Mammary epithelial cell (primary cell): Measurements from ENCODE around the gene SRRT.

ENCODE experiments used
- CTCF ChIP-seq, 2 donors: IDR thresholded peaks in 1 of 2; conservative IDR thresholded peaks in 1 of 2; 2 replicates each; pipeline ENCODE4 v1.5.1; 2011 to 2012; ENCODE audit warnings: inconsistent platforms in 2 of 2, low read length in 2 of 2, mild to moderate bottlenecking in 2 of 2, control low read depth in 1 of 2, low read depth in 1 of 2; ENCODE audit not compliant: insufficient read depth in 1 of 2; ENCODE audit errors: extremely low read depth in 1 of 2
- EZH2 ChIP-seq: IDR thresholded peaks from 2 replicates; pipeline ENCODE4 v1.6.1; 2012; ENCODE audit warnings: low read length, inconsistent platforms, borderline replicate concordance

GRCh38 chr7:100867776-100868485, 7.0 kb upstream of the SRRT start:
- TF ChIP-seq EZH2 (no peak), CTCF (conservative IDR thresholded peaks at IDR 0.05 in 1 of 2, IDR thresholded peaks at IDR 0.05 in 1 of 2; ENCODE audit: extremely low read depth in 1 of 2, insufficient read depth in 1 of 2, low read depth in 1 of 2, low read length in 2 of 2) (no peak)
